HepG2 (cell line): Measurements from ENCODE around the gene ATP2B3. TPM values are rescaled to one million over a fixed set of nuclear protein-coding genes. Genes with fewer than 3 reads are reported as not detected.

ENCODE experiments used
- ATAC-seq: fragments of 200-7000 bp; cut with Tn5 transposase; 3 replicates; pipeline ENCODE4 v1.9.1; 2020; ENCODE audit warnings: mild to moderate bottlenecking, moderate library complexity
- BruUV-seq: library from RNA; stranded (reverse); fragments of 400-500 nt; replicated peaks from 2 replicates; lab custom pipeline; 2021; lab: Mats Ljungman, UMichigan
- CTCF ChIA-PET: fragments of 300-600 bp; formaldehyde crosslinking; extraction: SDS; loops from one replicate; lab custom pipeline; 2021; ENCODE audit warnings: low total read pairs, inconsistent platforms, low intra/inter-chr PET ratio; lab: Yijun Ruan, JAX
- POLR2A ChIA-PET: fragments of 350-600 bp; sonication (Branson Sonifier 250); formaldehyde crosslinking; loops from one replicate; lab custom pipeline; 2020; ENCODE audit warnings: antibody characterized with exemption, inconsistent platforms; lab: Yijun Ruan, JAX
- DNase-seq: peaks from one replicate; pipeline ENCODE4 v3.0.0-alpha.2; 2015; ENCODE audit warnings: low spot score
- FAIRE-seq: peaks from 3 replicates; lab custom pipeline; 2011; peaks lifted over from hg19 to GRCh38; lab: Jason Lieb, UNC
- H2AFZ ChIP-seq: one replicate; pipeline ENCODE4 v1.6.1; 2011; ENCODE audit warnings: low read length, inconsistent platforms
- H3K27ac ChIP-seq: fragments of 300-600 bp; 3 replicates; pipeline ENCODE4 v1.8.0; 2011; ENCODE audit warnings: mixed run types, mild to moderate bottlenecking, mixed read lengths, low read length, inconsistent platforms; ENCODE audit not compliant: insufficient read depth; ENCODE audit errors: extremely low read length
- H3K27me3 ChIP-seq, 2 experiments: fragments of 200-600 bp in 1 of 2; 2 replicates in 1 of 2; 3 replicates in 1 of 2; pipeline versions ENCODE4 v1.6.0 to v1.8.0; 2011; ENCODE audit warnings: low read length in 2 of 2, mild to moderate bottlenecking in 2 of 2, moderate library complexity in 2 of 2, inconsistent platforms in 1 of 2; ENCODE audit not compliant: insufficient read depth in 2 of 2, control insufficient read depth in 1 of 2
- H3K36me3 ChIP-seq, 2 experiments: fragments of 200-600 bp in 1 of 2; replicated peaks in 1 of 2; 2 replicates in 1 of 2; 3 replicates in 1 of 2; pipeline versions ENCODE4 v1.5.1 to v1.8.0; 2011; ENCODE audit warnings: low read length in 2 of 2, inconsistent platforms in 1 of 2; ENCODE audit not compliant: insufficient read depth in 2 of 2, control insufficient read depth in 1 of 2
- H3K4me1 ChIP-seq: 2 replicates; pipeline ENCODE4 v1.5.1; 2012; ENCODE audit warnings: low read length, inconsistent platforms; ENCODE audit not compliant: insufficient read depth
- H3K4me2 ChIP-seq: 2 replicates; pipeline ENCODE4 v1.6.0; 2011; ENCODE audit warnings: low read depth, low read length, inconsistent platforms
- H3K4me3 ChIP-seq, 3 experiments: fragments of 200-600 bp in 1 of 3; sonication (generic), shearing (Covaris generic) in 1 of 3; replicated peaks in 1 of 3; 2 replicates each; pipeline ENCODE4 v1.5.1; 2011 to 2016; ENCODE audit warnings: low read length in 3 of 3, inconsistent platforms in 2 of 3, low read depth in 2 of 3, mild to moderate bottlenecking in 2 of 3, control low read depth in 1 of 3, mixed read lengths in 1 of 3; ENCODE audit not compliant: insufficient read depth in 1 of 3
- H3K79me2 ChIP-seq: one replicate; pipeline ENCODE4 v1.6.1; 2011; ENCODE audit warnings: low read length, inconsistent platforms; ENCODE audit not compliant: insufficient read depth
- H3K9ac ChIP-seq: 2 replicates; pipeline ENCODE4 v1.6.0; 2011; ENCODE audit warnings: mild to moderate bottlenecking, low read depth, low read length, inconsistent platforms; ENCODE audit not compliant: insufficient read depth
- H3K9me3 ChIP-seq: 2 replicates; pipeline ENCODE4 v1.5.1; 2012; ENCODE audit warnings: mild to moderate bottlenecking, low read length
- H4K20me1 ChIP-seq: 2 replicates; pipeline ENCODE4 v1.6.0; 2011; ENCODE audit warnings: inconsistent platforms, mild to moderate bottlenecking, low read length, moderate library complexity; ENCODE audit not compliant: insufficient read depth
- BCLAF1 ChIP-seq: fragments of 450-650 bp; IDR thresholded peaks from 2 replicates; pipeline ENCODE4 v1.6.1; 2017; ENCODE audit warnings: mild to moderate bottlenecking
- EP300 ChIP-seq, 3 experiments: sonication (generic) in 1 of 3; formaldehyde crosslinking in 1 of 3; IDR thresholded peaks; 2 replicates each; pipeline versions ENCODE4 v1.5.1 to v1.6.1; 2011 to 2020; ENCODE audit warnings: low read depth in 2 of 3, low read length in 2 of 3, borderline replicate concordance in 1 of 3, improper control_type of control experiment in 1 of 3, mild to moderate bottlenecking in 1 of 3, missing genetic modification reagents in 1 of 3, moderate library complexity in 1 of 3
- GABPB1 ChIP-seq: IDR thresholded peaks from 2 replicates; pipeline ENCODE4 v1.6.1; 2016; ENCODE audit warnings: mild to moderate bottlenecking, missing genetic modification reagents, moderate library complexity, missing compliant biosample characterization
- GTF3A ChIP-seq: sonication (generic); formaldehyde crosslinking; conservative IDR thresholded peaks from 2 replicates; pipeline ENCODE4 v1.4.0; 2020; ENCODE audit warnings: mild to moderate bottlenecking, missing genetic modification reagents
- HNRNPK ChIP-seq: fragments of 200-400 bp; formaldehyde crosslinking; IDR thresholded peaks from 2 replicates; pipeline ENCODE4 v1.6.1; 2018; ENCODE audit warnings: low read length, low read depth, moderate library complexity, mild to moderate bottlenecking; ENCODE audit not compliant: poor library complexity, severe bottlenecking
- MXI1 ChIP-seq: IDR thresholded peaks from 3 replicates; pipeline ENCODE4 v1.6.1; 2012; ENCODE audit warnings: low read depth, low read length, inconsistent platforms, borderline replicate concordance
- RXRB ChIP-seq: IDR thresholded peaks from 2 replicates; pipeline ENCODE4 v1.6.1; 2016; ENCODE audit warnings: borderline replicate concordance, missing genetic modification reagents, missing compliant biosample characterization
- ZMAT3 ChIP-seq: sonication (generic); formaldehyde crosslinking; conservative IDR thresholded peaks from 2 replicates; pipeline ENCODE4 v1.7.0; 2021; ENCODE audit warnings: missing genetic modification reagents
- ZNF546 ChIP-seq: sonication (generic); formaldehyde crosslinking; conservative IDR thresholded peaks from 2 replicates; pipeline ENCODE4 v1.8.1; 2023; ENCODE audit warnings: mild to moderate bottlenecking, missing genetic modification reagents
- WGBS: methylation state at CpG from one replicate; pipeline ENCODE4 v1.1.6; 2017; ENCODE audit warnings: low lambda C conversion rate; 5-methylcytosine and 5-hydroxymethylcytosine counted together
- in situ Hi-C: cut with HindIII; loops from 2 replicates; pipeline ENCODE4 v1.10.0; 2017; ENCODE audit warnings: low pct_unique_long_range_greater_than_20kb; ENCODE audit not compliant: extremely low pct_ligation_motif_present
- intact Hi-C: fragments of 100-400 bp; cut with micrococcal nuclease; formaldehyde crosslinking; loops from one replicate; pipeline ENCODE4 v1.10.0; 2022; ENCODE audit not compliant: unreplicated experiment
- polyA plus RNA-seq, 8 experiments: library from polyadenylated mRNA; depleted of rRNA in 3 of 8; stranded (reverse) in 7 of 8; unstranded in 1 of 8; fragments of >200 nt; fragmentation: Illumina TruSeq in 4 of 8; extraction: Trizol in 4 of 8; gene quantifications; 2 replicates each; pipeline versions ENCODE4 v1.2.1 to v1.2.3, GENCODE V29; 2011 to 2016; ENCODE audit warnings: low read depth in 4 of 8, missing spikeins in 1 of 8, mixed read lengths in 1 of 8; ENCODE audit not compliant: insufficient read depth in 1 of 8
- total RNA-seq, 5 experiments: library from RNA; depleted of rRNA; stranded (reverse); fragments of >200 nt; fragmentation: Illumina TruSeq; extraction: Trizol; gene quantifications; 2 replicates each; pipeline ENCODE4 v1.2.3, GENCODE V29; 2016; ENCODE audit warnings: low read depth in 1 of 5
- TF ChIP-seq, protein P1 (sequence below): sonication (generic); formaldehyde crosslinking; IDR thresholded peaks from 2 replicates; pipeline ENCODE4 v1.4.0; 2020; ENCODE audit warnings: missing genetic modification reagents
- TF ChIP-seq, protein P2 (sequence below): sonication (generic); formaldehyde crosslinking; IDR thresholded peaks from 2 replicates; pipeline ENCODE4 v1.4.0; 2020; ENCODE audit warnings: missing genetic modification reagents, borderline replicate concordance

ATP2B3 gene
- total and polyA plus RNA-seq, 2 of the 13 experiments (the other 11 are each of a cell fraction or from before 2014, with no cell fraction given): not detected

DNA sequence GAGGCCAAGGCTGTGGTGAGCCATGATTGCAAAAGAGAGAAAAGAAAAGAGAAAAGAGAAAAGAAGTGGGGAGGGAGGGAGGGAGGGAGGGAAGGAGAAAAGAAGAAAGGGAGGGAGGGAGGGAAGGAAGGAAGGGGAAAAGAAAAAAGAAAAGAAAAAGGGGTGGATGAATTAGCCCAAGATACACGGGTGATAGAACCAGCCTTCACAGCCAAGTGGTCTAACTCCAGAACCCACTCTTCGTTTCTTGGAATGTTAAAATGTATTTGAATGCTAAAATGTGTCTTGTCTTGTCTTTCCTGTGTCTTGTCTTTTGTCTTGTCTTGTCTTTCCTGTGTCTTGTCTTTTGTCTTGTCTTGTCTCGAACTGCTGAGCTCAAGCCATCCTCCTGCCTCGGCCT, 68.4 kb downstream of the ATP2B3 start:
- no peak overlapping the region for H2AFZ ChIP-seq
- CTCF ChIA-PET: no interaction called here
- WGBS: 99% methylated on average over 4 of the region's 4 CpGs

DNA sequence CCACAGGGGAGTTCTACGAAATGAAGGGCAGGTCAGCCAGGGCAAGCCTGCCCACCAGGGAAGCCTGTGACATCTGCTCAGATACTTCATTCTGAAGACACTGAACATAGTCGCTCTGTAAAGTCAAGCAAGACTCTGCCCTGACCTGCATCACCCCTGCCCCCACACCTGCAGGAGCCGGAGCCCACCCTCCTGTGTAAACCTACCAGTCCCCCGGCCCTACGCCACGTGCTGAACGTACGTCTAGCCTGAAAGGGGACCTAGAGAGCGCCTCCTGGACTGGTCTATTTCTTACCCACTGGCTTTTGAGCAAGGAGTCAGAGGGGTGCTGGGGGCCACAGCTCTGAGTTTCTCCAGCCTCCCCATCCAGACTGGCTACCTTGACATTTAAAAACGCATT, 69.9 kb downstream of the ATP2B3 start:
- no peak for TF ChIP-seq ZMAT3
- no peak for TF ChIP-seq GTF3A
- no peak for TF ChIP-seq MXI1
- TF ChIP-seq, protein P1, sequence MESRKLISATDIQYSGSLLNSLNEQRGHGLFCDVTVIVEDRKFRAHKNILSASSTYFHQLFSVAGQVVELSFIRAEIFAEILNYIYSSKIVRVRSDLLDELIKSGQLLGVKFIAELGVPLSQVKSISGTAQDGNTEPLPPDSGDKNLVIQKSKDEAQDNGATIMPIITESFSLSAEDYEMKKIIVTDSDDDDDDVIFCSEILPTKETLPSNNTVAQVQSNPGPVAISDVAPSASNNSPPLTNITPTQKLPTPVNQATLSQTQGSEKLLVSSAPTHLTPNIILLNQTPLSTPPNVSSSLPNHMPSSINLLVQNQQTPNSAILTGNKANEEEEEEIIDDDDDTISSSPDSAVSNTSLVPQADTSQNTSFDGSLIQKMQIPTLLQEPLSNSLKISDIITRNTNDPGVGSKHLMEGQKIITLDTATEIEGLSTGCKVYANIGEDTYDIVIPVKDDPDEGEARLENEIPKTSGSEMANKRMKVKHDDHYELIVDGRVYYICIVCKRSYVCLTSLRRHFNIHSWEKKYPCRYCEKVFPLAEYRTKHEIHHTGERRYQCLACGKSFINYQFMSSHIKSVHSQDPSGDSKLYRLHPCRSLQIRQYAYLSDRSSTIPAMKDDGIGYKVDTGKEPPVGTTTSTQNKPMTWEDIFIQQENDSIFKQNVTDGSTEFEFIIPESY (CRISPR knock-in tag): no peak
- no peak for TF ChIP-seq EP300 (IDR thresholded peaks at IDR 0.05; ENCODE audit: low read depth in 2 of 2, low read length in 2 of 2)
- no peak for TF ChIP-seq EP300 (CRISPR knock-in tag; IDR thresholded peaks at IDR 0.05; ENCODE audit: borderline replicate concordance)
- no peak for TF ChIP-seq BCLAF1
- TF ChIP-seq, protein P2, sequence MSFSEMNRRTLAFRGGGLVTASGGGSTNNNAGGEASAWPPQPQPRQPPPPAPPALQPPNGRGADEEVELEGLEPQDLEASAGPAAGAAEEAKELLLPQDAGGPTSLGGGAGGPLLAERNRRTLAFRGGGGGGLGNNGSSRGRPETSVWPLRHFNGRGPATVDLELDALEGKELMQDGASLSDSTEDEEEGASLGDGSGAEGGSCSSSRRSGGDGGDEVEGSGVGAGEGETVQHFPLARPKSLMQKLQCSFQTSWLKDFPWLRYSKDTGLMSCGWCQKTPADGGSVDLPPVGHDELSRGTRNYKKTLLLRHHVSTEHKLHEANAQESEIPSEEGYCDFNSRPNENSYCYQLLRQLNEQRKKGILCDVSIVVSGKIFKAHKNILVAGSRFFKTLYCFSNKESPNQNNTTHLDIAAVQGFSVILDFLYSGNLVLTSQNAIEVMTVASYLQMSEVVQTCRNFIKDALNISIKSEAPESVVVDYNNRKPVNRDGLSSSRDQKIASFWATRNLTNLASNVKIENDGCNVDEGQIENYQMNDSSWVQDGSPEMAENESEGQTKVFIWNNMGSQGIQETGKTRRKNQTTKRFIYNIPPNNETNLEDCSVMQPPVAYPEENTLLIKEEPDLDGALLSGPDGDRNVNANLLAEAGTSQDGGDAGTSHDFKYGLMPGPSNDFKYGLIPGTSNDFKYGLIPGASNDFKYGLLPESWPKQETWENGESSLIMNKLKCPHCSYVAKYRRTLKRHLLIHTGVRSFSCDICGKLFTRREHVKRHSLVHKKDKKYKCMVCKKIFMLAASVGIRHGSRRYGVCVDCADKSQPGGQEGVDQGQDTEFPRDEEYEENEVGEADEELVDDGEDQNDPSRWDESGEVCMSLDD (CRISPR knock-in tag): no peak
- no peak for TF ChIP-seq ZNF546 (CRISPR knock-in tag)
- TF ChIP-seq GABPB1 (CRISPR knock-in tag): no peak
- Histone ChIP-seq H3K4me1 (peaks cover 11% of the 10 kb centered on the region), H2AFZ (no peak overlapping the region), H3K36me3 (peaks cover 0 to 7% of the 10 kb centered on the region in 2 experiments; a peak in 1 of 5 replicates), H3K27me3 (no peaks in the 10 kb centered on the region), H3K9me3 (no peaks in the 10 kb centered on the region), H3K79me2 (no peaks in the 10 kb centered on the region), H4K20me1 (no peaks in the 10 kb centered on the region), H3K4me3 (no peak overlapping the region), H3K4me2 (no peak overlapping the region), H3K9ac (no peak overlapping the region), H3K27ac (no peak overlapping the region)
- BruUV-seq: no TSS peak
- CTCF ChIA-PET: no interaction called here
- intact Hi-C loops (no loop called here), in situ Hi-C loops (no loop called here)
- ATAC-seq (no peak), DNase-seq (no peak), FAIRE-seq (no peak)
- POLR2A ChIA-PET: no interaction called here
- WGBS: no CpG with 5 or more reads among the region's 10 CpGs

More for the DNA sequence above, 68.4 kb downstream of the ATP2B3 start:
- no TSS peak for BruUV-seq
- peak; percentile 70 for TF ChIP-seq HNRNPK
- TF ChIP-seq RXRB (CRISPR knock-in tag): no peak
- TF ChIP-seq, all 625 proteins: peak for 1
- Histone ChIP-seq H4K20me1 (no peaks in the 10 kb centered on the region), H3K36me3 (no peaks in the 10 kb centered on the region), H3K27me3 (peaks cover 0 to 2% of the 10 kb centered on the region in 2 experiments; a peak in 1 of 5 replicates), H3K9ac (no peak overlapping the region), H3K79me2 (no peaks in the 10 kb centered on the region), H3K4me2 (no peak overlapping the region), H3K9me3 (no peaks in the 10 kb centered on the region), H3K27ac (no peak overlapping the region), H3K4me1 (peaks cover 24% of the 10 kb centered on the region), H3K4me3 (no peak overlapping the region)
- DNase-seq: no peak
- FAIRE-seq: no peak
- ATAC-seq: no peak
- in situ Hi-C loops: no loop called here
- POLR2A ChIA-PET: no interaction called here
- intact Hi-C loops: no loop called here
